Calu3 (cell line): ENCODE results near the gene SNTG2. TPM values are rescaled to one million over a fixed set of nuclear protein-coding genes. Genes with fewer than 3 reads are reported as not detected.

ENCODE experiments used
- BruUV-seq: library from RNA; stranded (reverse); fragments of 400-500 nt; replicated peaks from 2 replicates; lab custom pipeline; 2021; lab: Mats Ljungman, UMichigan
- CTCF ChIA-PET: fragments of 300-600 bp; sonication (Branson Sonifier 250); formaldehyde crosslinking; loops from one replicate; lab custom pipeline; 2022; ENCODE audit warnings: antibody characterized with exemption; lab: Charles Lee
- DNase-seq: peaks from one replicate; pipeline ENCODE4 v3.0.0; 2022
- H3K27ac Mint-ChIP-seq: one replicate; pipeline ENCODE4 v1.8.0; 2022; ENCODE audit warnings: mixed read lengths; ENCODE audit not compliant: unreplicated experiment
- H3K27me3 Mint-ChIP-seq: one replicate; pipeline ENCODE4 v1.8.0; 2022; ENCODE audit warnings: mixed read lengths; ENCODE audit not compliant: unreplicated experiment
- H3K36me3 Mint-ChIP-seq: one replicate; pipeline ENCODE4 v1.8.0; 2022; ENCODE audit warnings: mild to moderate bottlenecking, moderate library complexity, mixed read lengths; ENCODE audit not compliant: insufficient read depth, unreplicated experiment
- H3K4me1 Mint-ChIP-seq: one replicate; pipeline ENCODE4 v1.8.0; 2022; ENCODE audit warnings: mild to moderate bottlenecking, low read depth, mixed read lengths; ENCODE audit not compliant: unreplicated experiment
- H3K4me3 Mint-ChIP-seq: one replicate; pipeline ENCODE4 v1.8.0; 2022; ENCODE audit warnings: mild to moderate bottlenecking, low read depth, moderate library complexity, mixed read lengths; ENCODE audit not compliant: unreplicated experiment
- H3K9me3 Mint-ChIP-seq: one replicate; pipeline ENCODE4 v1.8.0; 2022; ENCODE audit warnings: low read depth, mixed read lengths; ENCODE audit not compliant: unreplicated experiment
- CTCF ChIP-seq: fragments of 200-600 bp; IDR thresholded peaks from one replicate; pipeline ENCODE4 v1.8.0; 2022; ENCODE audit warnings: antibody characterized with exemption; ENCODE audit not compliant: unreplicated experiment
- intact Hi-C: fragments of 100-400 bp; cut with micrococcal nuclease; formaldehyde crosslinking; loops from one replicate; pipeline ENCODE4 v1.10.0; 2022; ENCODE audit not compliant: unreplicated experiment
- total RNA-seq: library from RNA; stranded (reverse); gene quantifications from 2 replicates; pipeline ENCODE4 v1.2.3, GENCODE V29; 2022

Gene SNTG2
- total RNA-seq, 1 experiment from 2014 or later = not detected

DNA sequence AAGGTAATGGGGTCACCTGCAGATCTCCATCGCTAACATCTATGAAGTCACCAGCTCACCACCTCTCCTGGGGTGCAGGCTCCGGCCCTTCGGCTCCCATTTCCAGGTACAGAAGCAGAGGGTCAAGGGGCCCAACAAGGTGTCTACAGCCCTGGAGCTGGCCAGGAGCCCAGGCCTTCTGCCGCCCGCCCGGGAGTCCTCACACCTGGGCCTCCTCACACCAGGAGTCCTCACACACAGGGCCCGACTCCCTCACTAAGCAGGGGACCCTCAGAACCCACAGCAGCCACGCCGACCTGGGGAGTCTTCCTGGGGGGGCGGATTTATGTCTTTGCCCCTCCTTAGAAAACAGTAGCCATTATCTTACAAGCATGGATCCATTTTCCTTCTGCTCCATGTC, 419.3 kb downstream of the SNTG2 start:
- DNase-seq = no peak
- TF ChIP-seq CTCF = no peak
- no peaks in the 10 kb centered on the region for H3K4me1 Mint-ChIP-seq
- no peak overlapping the region for H3K4me3 Mint-ChIP-seq
- intact Hi-C loops = no loop called here
- CTCF ChIA-PET = no interaction called here
- H3K36me3 Mint-ChIP-seq = no peaks in the 10 kb centered on the region
- no peak overlapping the region for H3K27ac Mint-ChIP-seq
- H3K27me3 Mint-ChIP-seq = no peaks in the 10 kb centered on the region
- H3K9me3 Mint-ChIP-seq = peaks cover 7% of the 10 kb centered on the region
- no TSS peak for BruUV-seq

DNA sequence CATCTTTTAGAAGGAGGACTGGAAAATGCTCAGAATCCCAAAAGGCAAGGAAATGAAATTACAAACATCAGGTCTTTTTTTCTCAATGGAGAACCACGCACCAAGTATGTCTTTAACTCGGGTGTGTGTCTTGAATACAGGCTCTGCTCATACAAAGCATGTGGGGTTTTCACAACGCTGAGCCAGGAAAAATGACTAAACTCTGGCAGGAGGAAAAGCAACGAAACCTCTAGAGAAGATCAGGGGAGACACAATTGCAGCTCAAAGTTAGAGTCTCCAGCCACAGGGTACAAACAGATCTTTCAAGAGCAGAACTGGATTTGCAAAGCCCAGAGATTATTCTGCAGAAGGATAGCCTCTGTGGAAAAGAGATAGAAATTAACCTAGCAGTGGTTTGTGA, 419.8 kb downstream of the SNTG2 start:
- no peak overlapping the region for H3K27ac Mint-ChIP-seq
- intact Hi-C loops = no loop called here
- H3K4me1 Mint-ChIP-seq = no peaks in the 10 kb centered on the region
- no peaks in the 10 kb centered on the region for H3K36me3 Mint-ChIP-seq
- no peak overlapping the region for H3K4me3 Mint-ChIP-seq
- BruUV-seq = no TSS peak
- H3K27me3 Mint-ChIP-seq = no peaks in the 10 kb centered on the region
- CTCF ChIA-PET = no interaction called here
- DNase-seq = no peak
- peaks cover 10% of the 10 kb centered on the region for H3K9me3 Mint-ChIP-seq
- TF ChIP-seq CTCF = no peak

DNA sequence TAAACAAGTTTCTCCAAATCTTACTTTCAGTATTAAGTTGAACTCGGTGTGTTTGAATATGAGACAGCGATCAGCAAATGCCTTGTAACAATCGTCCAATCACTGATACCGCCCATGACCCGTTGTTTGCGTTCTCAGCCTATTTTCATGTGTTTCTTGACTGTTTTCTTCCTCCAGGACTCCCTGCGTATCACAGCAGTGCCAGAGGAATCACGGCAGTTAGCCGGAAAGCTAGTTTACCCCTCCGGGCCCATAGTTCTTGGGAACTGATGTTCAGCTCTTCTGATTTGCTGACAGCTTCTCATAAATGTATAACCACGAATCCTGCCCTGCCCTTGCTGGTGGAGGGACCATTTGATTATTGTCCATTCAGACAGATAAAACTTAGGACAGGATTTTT, 420.4 kb downstream of the SNTG2 start:
- no peaks in the 10 kb centered on the region for H3K4me1 Mint-ChIP-seq
- H3K27me3 Mint-ChIP-seq = no peaks in the 10 kb centered on the region
- peaks cover 7% of the 10 kb centered on the region for H3K9me3 Mint-ChIP-seq
- DNase-seq = no peak
- no peaks in the 10 kb centered on the region for H3K36me3 Mint-ChIP-seq
- no peak for TF ChIP-seq CTCF
- no peak overlapping the region for H3K4me3 Mint-ChIP-seq
- CTCF ChIA-PET = no interaction called here
- intact Hi-C loops = no loop called here
- H3K27ac Mint-ChIP-seq = no peak overlapping the region
- BruUV-seq = no TSS peak

DNA sequence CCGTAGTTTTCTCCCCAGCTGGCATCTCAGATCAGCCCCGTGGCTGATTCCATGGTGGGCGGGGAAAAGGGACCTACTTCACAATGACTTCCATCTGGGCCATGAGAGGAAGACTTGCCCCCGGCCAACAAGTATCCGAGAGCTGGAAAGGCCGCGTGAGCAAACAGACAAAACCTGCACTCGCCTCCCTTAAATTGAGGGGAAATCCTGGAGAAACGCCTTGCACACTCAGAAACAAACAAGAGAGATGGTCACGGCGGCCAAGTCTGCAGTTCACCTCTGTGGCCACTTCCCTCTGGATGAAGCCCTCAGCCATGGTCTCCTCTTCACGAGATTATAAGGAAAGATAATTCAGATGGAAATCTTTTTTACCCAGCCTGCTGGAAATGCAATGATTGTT, 423.2 kb downstream of the SNTG2 start:
- intact Hi-C loops = no loop called here
- BruUV-seq = no TSS peak
- H3K4me1 Mint-ChIP-seq = no peaks in the 10 kb centered on the region
- no peak overlapping the region for H3K4me3 Mint-ChIP-seq
- no peaks in the 10 kb centered on the region for H3K36me3 Mint-ChIP-seq
- no peak for TF ChIP-seq CTCF
- DNase-seq = no peak
- H3K9me3 Mint-ChIP-seq = peaks cover 4% of the 10 kb centered on the region
- CTCF ChIA-PET = no interaction called here
- H3K27ac Mint-ChIP-seq = no peak overlapping the region
- no peaks in the 10 kb centered on the region for H3K27me3 Mint-ChIP-seq
